ENCODE data around the gene ADAMTSL3. TPM values are rescaled to one million over a fixed set of nuclear protein-coding genes. Genes with fewer than 3 reads are reported as not detected.

Gene ADAMTSL3
- total RNA-seq, 1 experiment from 2014 or later, result 0.05 TPM

- no peak for ATAC-seq
- no peaks in the 10 kb centered on the region for H3K79me2 ChIP-seq (ENCODE audit: insufficient read depth, low read length)
- ChIA-PET POLR2A (no interaction called here), CTCF (no interaction called here), RAD21 (ENCODE audit: low non-redundant PET in 1 of 2, low total read pairs in 2 of 2, uncharacterized antibody in 2 of 2, unreplicated experiment in 2 of 2) (no interaction called here)
- BruUV-seq (replicated peaks), result no TSS peak
- H2AFZ ChIP-seq (ENCODE audit: low read depth, low read length, poor library complexity, severe bottlenecking), result no peak overlapping the region
- H4K20me1 ChIP-seq (ENCODE audit: insufficient read depth), result no peaks in the 10 kb centered on the region
- peaks cover under 1% of the 10 kb centered on the region; the same call in 1 of the 2 replicates for H3K27me3 ChIP-seq (ENCODE audit: insufficient read depth, low read length)
- no peak overlapping the region for H3K4me2 ChIP-seq (ENCODE audit: low read length)
- no peak overlapping the region for H3K9ac ChIP-seq (ENCODE audit: low read length)
- no peaks in the 10 kb centered on the region for H3K36me3 ChIP-seq (ENCODE audit: control insufficient read depth in 1 of 2, insufficient read depth in 2 of 2, low read length in 2 of 2)
- no peak overlapping the region for H3K4me3 ChIP-seq (replicated peaks in 1 of 2; ENCODE audit: low read depth in 1 of 2, low read length in 2 of 2)
- DNase-seq (ENCODE audit: low read depth, low spot score), result no peak
- H3K4me1 ChIP-seq (ENCODE audit: control insufficient read depth in 1 of 2, insufficient read depth in 2 of 2, low read length in 2 of 2), result peaks cover 0 to 4% of the 10 kb centered on the region in 2 experiments; a peak in 1 of 4 replicates
- TF ChIP-seq MAX (IDR thresholded peaks at IDR 0.05), result no peak
- no peak for TF ChIP-seq ATF3 (IDR thresholded peaks at IDR 0.05)
- TF ChIP-seq EZH2phosphoT487 (IDR thresholded peaks at IDR 0.05; ENCODE audit: borderline replicate concordance), result no peak
- no peak for TF ChIP-seq POLR2A (IDR thresholded peaks at IDR 0.05; ENCODE audit: borderline replicate concordance, extremely low read depth, insufficient read depth, insufficient read length)
- H3K9me3 ChIP-seq (ENCODE audit: control insufficient read depth in 1 of 2, insufficient read depth in 1 of 2, low read depth in 1 of 2, low read length in 2 of 2), result no peaks in the 10 kb centered on the region
- H3K27ac ChIP-seq (ENCODE audit: low read depth, low read length), result no peak overlapping the region
- intact Hi-C loops (cut with micrococcal nuclease), result no loop called here
- no peaks in the 10 kb centered on the region for H3K9me2 ChIP-seq (ENCODE audit: insufficient read depth)
These were observed 190.8 kb downstream of the ADAMTSL3 start for GRCh38 chr15:83844742-83845141.

GRCh38 chr15:83845230-83845629, 191.3 kb downstream of the ADAMTSL3 start:
- Histone ChIP-seq H4K20me1 (ENCODE audit: insufficient read depth) (no peaks in the 10 kb centered on the region), H3K79me2 (ENCODE audit: insufficient read depth, low read length) (no peaks in the 10 kb centered on the region), H3K4me3 (replicated peaks in 1 of 2; ENCODE audit: low read depth in 1 of 2, low read length in 2 of 2) (no peak overlapping the region), H2AFZ (ENCODE audit: low read depth, low read length, poor library complexity, severe bottlenecking) (no peak overlapping the region), H3K4me2 (ENCODE audit: low read length) (no peak overlapping the region), H3K27me3 (ENCODE audit: insufficient read depth, low read length) (no peaks in the 10 kb centered on the region; the same call in 1 of the 2 replicates), H3K36me3 (ENCODE audit: control insufficient read depth in 1 of 2, insufficient read depth in 2 of 2, low read length in 2 of 2) (no peaks in the 10 kb centered on the region), H3K9me3 (ENCODE audit: control insufficient read depth in 1 of 2, insufficient read depth in 1 of 2, low read depth in 1 of 2, low read length in 2 of 2) (no peaks in the 10 kb centered on the region), H3K9me2 (ENCODE audit: insufficient read depth) (no peaks in the 10 kb centered on the region), H3K9ac (ENCODE audit: low read length) (no peak overlapping the region), H3K27ac (ENCODE audit: low read depth, low read length) (no peak overlapping the region), H3K4me1 (ENCODE audit: control insufficient read depth in 1 of 2, insufficient read depth in 2 of 2, low read length in 2 of 2) (peaks cover 0 to 4% of the 10 kb centered on the region in 2 experiments; a peak in 1 of 4 replicates)
- TF ChIP-seq SIN3A (IDR thresholded peaks at IDR 0.05; ENCODE audit: low read depth) (no peak), EGR1 (IDR thresholded peaks at IDR 0.05; ENCODE audit: low read depth) (no peak), JUND (IDR thresholded peaks at IDR 0.05) (no peak), REST (IDR thresholded peaks at IDR 0.05; ENCODE audit: low read depth) (no peak), CTCF (IDR thresholded peaks at IDR 0.05 in 2 of 3, conservative IDR thresholded peaks at IDR 0.05 in 1 of 3; ENCODE audit: borderline replicate concordance in 1 of 3, insufficient read depth in 1 of 3, low read depth in 2 of 3, low read length in 2 of 3) (no peak), POLR2A (IDR thresholded peaks at IDR 0.05; ENCODE audit: borderline replicate concordance, extremely low read depth, insufficient read depth, insufficient read length) (no peak), ZBTB33 (IDR thresholded peaks at IDR 0.05; ENCODE audit: extremely low read depth, insufficient replicate concordance, low read length) (no peak)
- ATAC-seq (no peak), DNase-seq (ENCODE audit: low read depth, low spot score) (no peak)
- ChIA-PET CTCF (interaction anchor here (0.9 kb wide), 1 partner anchor 8 kb away, joined by 4 read pairs; no protein-coding TSS in a partner anchor), RAD21 (ENCODE audit: low non-redundant PET in 1 of 2, low total read pairs in 2 of 2, uncharacterized antibody in 2 of 2, unreplicated experiment in 2 of 2) (no interaction called here), POLR2A (no interaction called here)
- no TSS peak for BruUV-seq (replicated peaks)
- intact Hi-C loops (cut with micrococcal nuclease), result no loop called here

Data from HCT116 (cell line).